Astrocyte (in vitro differentiated cells and primary cell): ENCODE measurements around the gene IVD. TPM values are rescaled to one million over a fixed set of nuclear protein-coding genes. Genes with fewer than 3 reads are reported as not detected.

Experiments used
- DNase-seq: peaks from one replicate; pipeline ENCODE4 v3.0.0-alpha.2; 2010; ENCODE audit warnings: low read depth
- FAIRE-seq: peaks from 2 replicates; lab custom pipeline; 2011; peaks lifted over from hg19 to GRCh38; lab: Jason Lieb, UNC
- H2AFZ ChIP-seq: 2 replicates; pipeline ENCODE4 v1.6.0; 2012; ENCODE audit warnings: low read depth, low read length, inconsistent platforms
- H3K27ac ChIP-seq: 2 replicates; pipeline ENCODE4 v1.5.1; 2011; ENCODE audit warnings: low read depth, low read length, inconsistent platforms
- H3K27me3 ChIP-seq: 2 replicates; pipeline ENCODE4 v1.6.0; 2011; ENCODE audit warnings: low read length, inconsistent platforms; ENCODE audit not compliant: insufficient read depth
- H3K36me3 ChIP-seq: 2 replicates; pipeline ENCODE4 v1.5.1; 2011; ENCODE audit warnings: low read length, inconsistent platforms; ENCODE audit not compliant: insufficient read depth
- H3K4me1 ChIP-seq: 2 replicates; pipeline ENCODE4 v1.5.1; 2011; ENCODE audit warnings: low read length, inconsistent platforms; ENCODE audit not compliant: insufficient read depth
- H3K4me2 ChIP-seq: 2 replicates; pipeline ENCODE4 v1.6.0; 2012; ENCODE audit warnings: low read length, inconsistent platforms
- H3K4me3 ChIP-seq: 2 replicates; pipeline ENCODE4 v1.5.1; 2011; ENCODE audit warnings: low read depth, mild to moderate bottlenecking, low read length, inconsistent platforms; ENCODE audit not compliant: insufficient read depth
- H3K79me2 ChIP-seq: 2 replicates; pipeline ENCODE4 v1.6.0; 2012; ENCODE audit warnings: mild to moderate bottlenecking, low read length, inconsistent platforms; ENCODE audit not compliant: insufficient read depth
- H3K9ac ChIP-seq: 2 replicates; pipeline ENCODE4 v1.6.0; 2012; ENCODE audit warnings: mild to moderate bottlenecking, low read length, inconsistent platforms
- H3K9me3 ChIP-seq: 2 replicates; pipeline ENCODE4 v1.5.1; 2012; ENCODE audit warnings: low read depth, mild to moderate bottlenecking, low read length, inconsistent platforms; ENCODE audit not compliant: insufficient read depth
- H4K20me1 ChIP-seq: 2 replicates; pipeline ENCODE4 v1.6.0; 2012; ENCODE audit warnings: low read length, inconsistent platforms; ENCODE audit not compliant: insufficient read depth
- H3K27ac Mint-ChIP-seq: one replicate; pipeline ENCODE4 v1.8.0; 2021; ENCODE audit warnings: mild to moderate bottlenecking, mixed read lengths; ENCODE audit not compliant: unreplicated experiment
- H3K27me3 Mint-ChIP-seq: one replicate; pipeline ENCODE4 v1.8.0; 2021; ENCODE audit warnings: low read depth, mixed read lengths; ENCODE audit not compliant: unreplicated experiment
- H3K36me3 Mint-ChIP-seq: one replicate; pipeline ENCODE4 v1.8.0; 2021; ENCODE audit warnings: low read depth, mixed read lengths; ENCODE audit not compliant: unreplicated experiment
- H3K4me1 Mint-ChIP-seq: one replicate; pipeline ENCODE4 v1.8.0; 2021; ENCODE audit warnings: low read depth, mixed read lengths; ENCODE audit not compliant: unreplicated experiment
- H3K4me3 Mint-ChIP-seq: one replicate; pipeline ENCODE4 v1.8.0; 2021; ENCODE audit warnings: mild to moderate bottlenecking, moderate library complexity, mixed read lengths; ENCODE audit not compliant: unreplicated experiment
- H3K9me3 Mint-ChIP-seq: one replicate; pipeline ENCODE4 v1.8.0; 2021; ENCODE audit warnings: mild to moderate bottlenecking, mixed read lengths; ENCODE audit not compliant: unreplicated experiment
- CTCF ChIP-seq: IDR thresholded peaks from 2 replicates; pipeline ENCODE4 v1.5.1; 2011; ENCODE audit warnings: low read depth, mild to moderate bottlenecking, inconsistent platforms, low read length, moderate library complexity; ENCODE audit not compliant: insufficient read depth
- EZH2 ChIP-seq: IDR thresholded peaks from 2 replicates; pipeline ENCODE4 v1.6.1; 2012; ENCODE audit warnings: mild to moderate bottlenecking, low read length, inconsistent platforms; ENCODE audit not compliant: insufficient read depth
- total RNA-seq: library from RNA; stranded (reverse); gene quantifications from 2 replicates; pipeline ENCODE4 v1.2.1, GENCODE V29; 2021

The IVD gene
- total RNA-seq, 1 donor from 2014 or later: 55.1 TPM

GRCh38 chr15:40363611-40364010, 42.0 kb upstream of the IVD start:
- H3K79me2 ChIP-seq: no peaks in the 10 kb centered on the region
- no peak overlapping the region for H3K27ac Mint-ChIP-seq
- no peaks in the 10 kb centered on the region for H3K9me3 ChIP-seq
- H3K36me3 ChIP-seq: no peaks in the 10 kb centered on the region
- no peak overlapping the region for H3K9ac ChIP-seq
- H3K9me3 Mint-ChIP-seq: peaks cover 3% of the 10 kb centered on the region
- no peak overlapping the region for H2AFZ ChIP-seq
- FAIRE-seq: no peak
- H3K27me3 ChIP-seq: peaks cover 7% of the 10 kb centered on the region
- no peaks in the 10 kb centered on the region for H3K4me1 Mint-ChIP-seq
- no peak overlapping the region for H3K4me2 ChIP-seq
- H4K20me1 ChIP-seq: no peaks in the 10 kb centered on the region
- TF ChIP-seq EZH2: no peak
- TF ChIP-seq CTCF: no peak
- H3K4me3 Mint-ChIP-seq: no peak overlapping the region
- H3K36me3 Mint-ChIP-seq: no peaks in the 10 kb centered on the region
- no peak overlapping the region for H3K27ac ChIP-seq
- DNase-seq: no peak
- H3K27me3 Mint-ChIP-seq: peaks cover 64% of the 10 kb centered on the region
- H3K4me3 ChIP-seq: no peak overlapping the region
- peaks cover 4% of the 10 kb centered on the region for H3K4me1 ChIP-seq

GRCh38 chr15:40364251-40364650, 41.3 kb upstream of the IVD start:
- no peak overlapping the region for H2AFZ ChIP-seq
- H3K27ac ChIP-seq: no peak overlapping the region
- no peak for FAIRE-seq
- H3K27ac Mint-ChIP-seq: no peak overlapping the region
- H4K20me1 ChIP-seq: no peaks in the 10 kb centered on the region
- peaks cover 7% of the 10 kb centered on the region for H3K27me3 ChIP-seq
- no peak overlapping the region for H3K4me2 ChIP-seq
- H3K4me1 Mint-ChIP-seq: no peaks in the 10 kb centered on the region
- TF ChIP-seq EZH2 (no peak), CTCF (no peak)
- peaks cover 4% of the 10 kb centered on the region for H3K4me1 ChIP-seq
- H3K36me3 Mint-ChIP-seq: no peaks in the 10 kb centered on the region
- no peak for DNase-seq
- no peaks in the 10 kb centered on the region for H3K9me3 ChIP-seq
- peaks cover 6% of the 10 kb centered on the region for H3K9me3 Mint-ChIP-seq
- H3K27me3 Mint-ChIP-seq: peaks cover 63% of the 10 kb centered on the region
- no peaks in the 10 kb centered on the region for H3K79me2 ChIP-seq
- H3K4me3 ChIP-seq: no peak overlapping the region
- H3K9ac ChIP-seq: no peak overlapping the region
- no peaks in the 10 kb centered on the region for H3K36me3 ChIP-seq
- H3K4me3 Mint-ChIP-seq: no peak overlapping the region

GRCh38 chr15:40365016-40365415, 40.6 kb upstream of the IVD start:
- Histone ChIP-seq H3K27me3 (peaks cover 7% of the 10 kb centered on the region), H2AFZ (no peak overlapping the region), H3K79me2 (no peaks in the 10 kb centered on the region), H3K4me1 (peaks cover 4% of the 10 kb centered on the region), H4K20me1 (no peaks in the 10 kb centered on the region), H3K4me3 (no peak overlapping the region), H3K36me3 (no peaks in the 10 kb centered on the region), H3K9me3 (no peaks in the 10 kb centered on the region), H3K9ac (no peak overlapping the region), H3K4me2 (no peak overlapping the region), H3K27ac (no peak overlapping the region)
- no peaks in the 10 kb centered on the region for H3K4me1 Mint-ChIP-seq
- no peaks in the 10 kb centered on the region for H3K36me3 Mint-ChIP-seq
- H3K27ac Mint-ChIP-seq: no peak overlapping the region
- DNase-seq (no peak), FAIRE-seq (no peak)
- no peak overlapping the region for H3K4me3 Mint-ChIP-seq
- TF ChIP-seq CTCF (no peak), EZH2 (no peak)
- H3K9me3 Mint-ChIP-seq: peaks cover 6% of the 10 kb centered on the region
- H3K27me3 Mint-ChIP-seq: peaks cover 61% of the 10 kb centered on the region
